GM21447 (cell line): Measurements from ENCODE around the gene C5AR1.
"Not testable (repeated sequence)": the region's sequence is repeated elsewhere in the genome, so short reads cannot be mapped to it uniquely, and the experiment has no call there.

ENCODE experiments used
- ATAC-seq: cut with Tn5 transposase; IDR thresholded peaks from one replicate; pipeline ENCODE4 v1.9.1; 2021; ENCODE audit not compliant: unreplicated experiment

The C5AR1 gene

GRCh38 chr19:47330466-47330869, 20.8 kb downstream of the C5AR1 start:
- no peak for ATAC-seq

- ATAC-seq: no peak
Measured at GRCh38 chr19:47331490-47331889, 21.8 kb downstream of the C5AR1 start.

- ATAC-seq: no peak
Measured at GRCh38 chr19:47331931-47332547, 22.4 kb downstream of the C5AR1 start, which contains the start of gene C5AR2. Gene C5AR2, plus strand, starts transcription at chr19:47332175. Its CDS starts 8,625 bp downstream, at chr19:47340800.

- ATAC-seq: not testable (repeated sequence)
Measured at GRCh38 chr19:47336765-47337718, 27.4 kb downstream of the C5AR1 start.

GRCh38 chr19:47339196-47339880, 29.7 kb downstream of the C5AR1 start:
- no peak for ATAC-seq

- no peak for ATAC-seq
Measured at GRCh38 chr19:47340477-47341208, 31.0 kb downstream of the C5AR1 start.

- no peak for ATAC-seq
Measured at GRCh38 chr19:47341734-47342133, 32.1 kb downstream of the C5AR1 start.

GRCh38 chr19:47343194-47343802, 33.6 kb downstream of the C5AR1 start:
- no peak for ATAC-seq

- no peak for ATAC-seq
Measured at GRCh38 chr19:47344425-47344824, 34.8 kb downstream of the C5AR1 start.

- not testable (repeated sequence) for ATAC-seq
Measured at GRCh38 chr19:47346024-47346423, 36.4 kb downstream of the C5AR1 start.

GRCh38 chr19:47348819-47349795, 39.4 kb downstream of the C5AR1 start, which contains the start of gene DHX34:
Gene DHX34, plus strand, starts transcription at chr19:47349315. Its CDS starts 3,716 bp downstream, at chr19:47353031.
- peak; percentile 96 for ATAC-seq

GRCh38 chr19:47350630-47351029, 41.0 kb downstream of the C5AR1 start:
- ATAC-seq: no peak

- ATAC-seq: no peak
Measured at GRCh38 chr19:47351548-47351947, 41.9 kb downstream of the C5AR1 start.

GRCh38 chr19:47352095-47352494, 42.4 kb downstream of the C5AR1 start:
- ATAC-seq: no peak

GRCh38 chr19:47353307-47353712, 43.6 kb downstream of the C5AR1 start:
- ATAC-seq: no peak

GRCh38 chr19:47356900-47357299, 47.2 kb downstream of the C5AR1 start:
- ATAC-seq: no peak

GRCh38 chr19:47357788-47358680, 48.4 kb downstream of the C5AR1 start:
- ATAC-seq: no peak

- no peak for ATAC-seq
Measured at GRCh38 chr19:47358936-47359335, 49.3 kb downstream of the C5AR1 start.
